Cardiac fibroblast (primary cell): ENCODE data around the gene ZDHHC22.

ENCODE experiments used
- DNase-seq, 2 donors: peaks; one replicate each; pipeline versions ENCODE4 v3.0.0 to v3.0.0-alpha.2; 2010; ENCODE audit warnings: low read depth in 2 of 2
- H3K4me3 ChIP-seq, 2 donors: replicated peaks in 1 of 2; 1 replicate in 1 of 2; 2 replicates in 1 of 2; pipeline ENCODE4 v1.5.1; 2011; ENCODE audit warnings: low read depth in 2 of 2, low read length in 2 of 2, mild to moderate bottlenecking in 2 of 2, moderate library complexity in 1 of 2
- CTCF ChIP-seq: IDR thresholded peaks from one replicate; pipeline ENCODE4 v1.5.1; 2011; ENCODE audit warnings: low read depth, mild to moderate bottlenecking, low read length, inconsistent platforms

ZDHHC22 gene

DNA sequence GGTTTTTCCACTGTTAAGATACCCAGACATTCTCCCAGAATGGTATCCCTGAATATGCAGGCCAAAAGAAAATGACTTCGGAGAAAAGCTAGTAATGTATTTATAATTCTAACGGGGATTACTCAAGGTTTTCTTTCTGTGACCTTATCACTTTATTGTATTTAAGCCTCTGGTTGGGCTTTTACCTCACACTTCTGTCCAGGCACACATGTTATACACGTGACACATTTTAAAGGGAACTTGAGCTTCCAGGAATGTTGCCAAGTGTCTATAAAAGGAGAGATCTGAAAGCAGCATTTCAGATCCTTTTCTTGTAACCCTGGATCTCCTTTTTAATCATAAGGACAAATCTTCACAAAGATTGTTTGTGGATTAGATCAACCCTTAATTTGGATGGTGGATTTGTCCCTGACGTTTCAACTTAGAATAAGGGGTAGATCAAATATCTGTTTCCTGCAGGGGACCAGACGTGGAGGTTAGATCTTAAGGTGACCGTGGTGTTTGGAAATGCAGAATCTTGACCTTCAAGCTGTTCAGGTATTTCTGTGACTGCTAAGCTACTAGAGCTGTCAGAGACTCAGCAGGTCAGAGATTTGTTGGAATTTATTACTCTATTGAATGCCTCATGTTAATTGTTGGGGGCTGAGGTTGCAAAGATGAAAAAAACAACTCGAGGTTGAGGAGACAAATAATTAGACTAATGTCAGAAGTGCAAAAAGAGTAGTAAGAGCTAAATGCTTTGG, 42.0 kb downstream of the ZDHHC22 start:
- DNase-seq = peak; percentile 75 to 76
- peak overlapping the region in 1 of 2 donors; percentile 99 for H3K4me3 ChIP-seq
- TF ChIP-seq CTCF = no peak

DNA sequence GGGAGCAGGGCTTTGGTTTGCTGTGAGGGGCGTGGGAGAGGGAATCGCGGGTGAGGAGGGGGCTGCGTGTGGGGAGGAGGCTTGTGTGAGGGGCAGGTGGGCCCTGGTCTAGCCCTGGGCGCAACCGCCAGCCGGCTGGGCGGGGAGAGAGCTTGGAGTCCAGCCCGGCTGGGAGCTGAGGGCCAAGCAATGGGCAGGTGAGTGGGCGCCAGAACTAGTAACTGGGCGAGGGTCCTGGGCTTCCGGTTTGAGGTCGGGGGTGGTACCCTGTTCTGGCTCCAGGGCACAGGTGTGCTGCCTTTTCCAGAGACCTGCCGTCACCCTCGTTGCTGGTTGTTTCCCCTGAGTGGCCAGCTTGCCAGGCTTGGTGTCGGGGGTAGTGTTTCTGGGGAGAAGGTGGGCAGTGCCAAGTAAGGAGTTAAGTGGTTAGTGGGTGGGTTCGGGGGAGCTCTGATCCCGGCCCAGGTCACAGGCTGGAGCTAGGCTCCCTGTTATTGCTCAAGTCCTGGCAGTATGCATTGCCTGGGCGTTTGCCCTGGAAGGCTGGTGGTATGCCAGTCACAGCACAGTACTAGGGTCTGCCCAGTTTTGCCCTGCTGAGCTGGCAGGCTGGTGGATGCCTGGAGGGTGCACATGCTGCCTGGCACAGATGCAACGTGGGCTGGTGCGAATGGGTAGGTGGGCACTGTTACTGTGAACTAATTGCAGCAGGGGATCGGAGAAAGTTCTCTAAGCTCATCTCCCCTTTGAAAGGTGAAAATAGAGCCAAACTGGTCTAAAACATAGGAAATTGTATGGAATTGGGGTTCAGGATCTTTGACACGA, 42.9 kb downstream of the ZDHHC22 start:
- no peak for DNase-seq
- no peak for TF ChIP-seq CTCF
- peak overlapping the region; percentile 99 for H3K4me3 ChIP-seq

- peak within 1 kb of the TSS; percentile 99 for H3K4me3 ChIP-seq
- no peak for TF ChIP-seq CTCF
- DNase-seq = peak; percentile 99
These were observed 43.7 kb downstream of the ZDHHC22 start, which contains the start of gene CIPC for GRCh38 chr14:77097700-77098528. Gene CIPC, plus strand, starts transcription at chr14:77098258. Its CDS starts 7,451 bp downstream, at chr14:77105709.

- H3K4me3 ChIP-seq = peak overlapping the region; percentile 60 to 70
- peak; percentile 51 to 57 for DNase-seq
- no peak for TF ChIP-seq CTCF
These were observed 44.4 kb downstream of the ZDHHC22 start for GRCh38 chr14:77097006-77097699.

- TF ChIP-seq CTCF = peak; percentile 87
- H3K4me3 ChIP-seq = no peak overlapping the region
- DNase-seq = peak; percentile 88 to 90
These were observed 46.8 kb downstream of the ZDHHC22 start for GRCh38 chr14:77094672-77095284.

DNA sequence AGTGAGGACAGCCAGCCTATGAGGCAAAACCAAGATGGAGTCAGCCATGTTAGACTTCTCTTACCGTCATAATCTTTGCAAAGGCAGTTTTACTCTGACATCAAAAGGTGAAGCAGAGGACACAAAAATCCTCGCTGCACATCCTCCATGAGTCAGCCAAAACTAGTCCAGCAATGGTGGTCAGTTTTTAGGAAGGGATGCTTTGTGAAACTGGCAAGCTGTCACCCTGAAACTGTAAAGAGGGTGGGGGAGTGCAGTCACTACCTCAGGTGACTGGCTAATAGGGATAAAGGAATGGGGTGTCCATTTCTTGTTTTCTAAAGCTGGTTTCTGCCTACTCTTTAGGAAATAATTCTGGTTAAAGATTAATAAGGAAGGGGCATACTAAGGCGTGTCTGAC, 48.9 kb downstream of the ZDHHC22 start:
- H3K4me3 ChIP-seq = no peak overlapping the region
- no peak for DNase-seq
- TF ChIP-seq CTCF = no peak
